GM19099 (cell line): ENCODE measurements around the gene SH3TC1.

ENCODE experiments used
- POLR2A ChIP-seq: IDR thresholded peaks from 3 replicates; pipeline ENCODE4 v1.6.1; 2011; ENCODE audit warnings: low read depth; ENCODE audit not compliant: insufficient read length; ENCODE audit errors: extremely low read depth

The SH3TC1 gene

GRCh38 chr4:8285143-8285975 lies 86.3 kb downstream of the SH3TC1 start:
- TF ChIP-seq POLR2A, result no peak

DNA sequence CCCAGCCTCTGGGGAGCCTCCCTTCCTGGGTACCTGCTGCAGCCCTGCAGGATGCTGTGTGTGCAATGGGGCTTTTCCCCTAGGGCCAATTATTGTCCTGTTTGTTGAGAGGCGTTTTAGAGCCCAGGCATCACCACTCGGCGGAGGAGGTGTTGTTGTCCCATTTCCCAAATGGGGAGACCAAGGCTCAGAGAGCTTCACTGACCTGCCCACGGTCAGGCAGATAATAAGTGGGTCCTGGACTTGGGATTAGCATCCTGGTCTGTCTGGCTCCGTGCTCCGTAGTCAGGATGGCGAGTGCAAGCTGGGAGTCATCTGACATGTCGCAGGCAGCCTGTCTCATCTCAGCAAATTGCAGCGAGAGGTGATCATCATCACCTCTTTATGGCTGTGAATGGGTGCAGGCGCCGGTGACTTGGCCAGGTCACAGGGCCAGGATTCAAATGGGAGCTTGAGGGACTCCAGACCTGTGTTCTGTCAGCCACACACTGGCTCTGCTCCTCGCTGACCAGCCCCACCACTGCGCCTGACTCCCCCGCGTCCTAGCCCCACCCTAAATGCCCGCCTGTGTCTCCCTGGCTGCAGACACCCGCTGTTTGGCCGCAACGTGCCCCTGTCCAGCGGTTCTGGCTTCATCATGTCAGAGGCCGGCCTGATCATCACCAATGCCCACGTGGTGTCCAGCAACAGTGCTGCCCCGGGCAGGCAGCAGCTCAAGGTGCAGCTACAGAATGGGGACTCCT lies 87.1 kb downstream of the SH3TC1 start:
- TF ChIP-seq POLR2A, result no peak

- TF ChIP-seq POLR2A, result no peak
Observed at GRCh38 chr4:8286719-8287342, 87.7 kb downstream of the SH3TC1 start.

GRCh38 chr4:8287343-8288280 lies 88.5 kb downstream of the SH3TC1 start:
- TF ChIP-seq POLR2A, result no peak

DNA sequence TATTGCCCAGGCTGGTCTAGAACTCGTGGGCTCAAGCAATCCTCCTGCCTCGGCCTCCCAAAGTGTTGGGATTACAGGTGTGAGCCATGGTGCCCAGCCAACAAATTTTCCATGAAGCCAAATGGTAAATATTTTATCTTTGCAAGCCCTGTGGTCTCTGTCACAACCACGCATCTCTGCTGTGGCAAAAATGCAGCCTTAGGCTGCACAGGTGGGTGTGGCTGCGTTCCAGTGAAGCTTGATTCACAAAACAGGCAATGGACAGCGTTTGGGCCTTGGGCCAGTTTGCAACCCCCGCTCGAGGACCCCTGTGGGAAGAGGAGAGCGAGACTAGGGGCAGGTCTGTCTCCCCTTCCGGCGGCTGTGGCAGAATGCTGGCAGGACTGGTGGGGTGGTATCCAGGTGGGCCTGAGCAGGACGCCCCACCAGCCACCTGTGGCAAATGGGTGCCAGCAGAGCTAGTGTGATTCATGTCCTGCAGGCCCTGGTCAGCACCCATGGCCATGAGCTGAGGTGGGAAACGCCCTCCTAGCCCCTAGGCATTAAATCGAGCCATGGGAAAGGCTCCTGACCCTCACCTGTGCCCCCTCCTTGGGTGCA lies 90.2 kb downstream of the SH3TC1 start:
- TF ChIP-seq POLR2A, result no peak

DNA sequence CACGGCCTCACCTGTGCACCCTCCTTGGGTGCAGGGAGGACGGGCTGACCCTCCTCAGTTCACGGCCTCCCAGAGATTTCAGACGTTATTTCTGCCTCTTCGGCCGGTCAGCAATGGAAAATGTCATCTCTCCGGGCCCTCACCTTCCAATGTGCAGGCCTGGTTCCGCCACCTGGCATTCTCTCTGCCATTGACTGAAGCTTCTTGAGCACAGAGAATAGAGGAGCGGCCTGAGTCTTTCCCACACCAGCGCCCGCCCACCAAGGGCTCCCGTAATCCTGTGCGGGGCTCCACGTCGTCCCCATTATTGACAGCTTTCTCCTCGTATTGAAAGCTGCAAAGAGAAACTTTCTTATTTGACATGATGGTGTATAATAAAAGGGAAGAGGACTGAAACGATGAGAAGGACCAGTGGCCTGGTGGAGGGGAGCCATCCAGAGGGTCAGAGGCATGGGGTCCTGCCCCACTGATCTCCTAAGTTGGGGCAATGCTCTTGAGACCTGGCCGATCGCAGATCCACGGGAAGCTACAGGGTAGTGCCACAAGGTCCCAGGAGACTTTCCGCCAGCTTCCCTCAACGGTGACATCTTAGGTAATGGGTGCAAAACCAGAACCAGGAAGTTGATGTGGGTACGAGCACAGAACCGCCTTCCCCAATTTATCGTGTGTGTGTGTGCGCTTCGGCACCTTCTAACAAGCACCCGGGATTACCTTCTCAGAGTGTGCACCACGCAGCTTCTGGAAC lies 91.0 kb downstream of the SH3TC1 start:
- no peak for TF ChIP-seq POLR2A

DNA sequence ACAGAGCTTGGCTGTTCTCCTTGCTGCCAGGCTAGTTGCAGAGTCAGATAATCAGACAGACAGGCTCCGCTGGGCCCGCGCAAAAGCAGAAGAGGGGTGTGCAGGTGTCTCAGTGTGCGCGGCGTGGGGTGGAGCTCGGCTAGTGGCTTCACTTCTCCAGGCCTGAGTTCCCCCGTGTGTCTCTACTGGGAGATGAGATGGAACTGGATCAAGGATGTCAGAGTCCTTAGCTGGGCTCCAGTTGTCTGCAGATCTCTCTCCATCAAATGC lies 91.5 kb downstream of the SH3TC1 start:
- no peak for TF ChIP-seq POLR2A
